GM23248 (cell line): Measurements from ENCODE around the gene KIAA1210.

ENCODE experiments used
- EZH2 ChIP-seq: fragments of 200-600 bp; sonication (generic); IDR thresholded peaks from 2 replicates; pipeline ENCODE4 v1.6.1; 2018; ENCODE audit warnings: antibody characterized with exemption, mild to moderate bottlenecking; ENCODE audit not compliant: insufficient read depth, poor library complexity, severe bottlenecking
- EZH2phosphoT487 ChIP-seq: fragments of 200-600 bp; sonication (generic); IDR thresholded peaks from 2 replicates; pipeline ENCODE4 v1.6.1; 2018; ENCODE audit warnings: antibody characterized with exemption, moderate library complexity, mild to moderate bottlenecking, low read depth; ENCODE audit not compliant: insufficient read depth

DNA sequence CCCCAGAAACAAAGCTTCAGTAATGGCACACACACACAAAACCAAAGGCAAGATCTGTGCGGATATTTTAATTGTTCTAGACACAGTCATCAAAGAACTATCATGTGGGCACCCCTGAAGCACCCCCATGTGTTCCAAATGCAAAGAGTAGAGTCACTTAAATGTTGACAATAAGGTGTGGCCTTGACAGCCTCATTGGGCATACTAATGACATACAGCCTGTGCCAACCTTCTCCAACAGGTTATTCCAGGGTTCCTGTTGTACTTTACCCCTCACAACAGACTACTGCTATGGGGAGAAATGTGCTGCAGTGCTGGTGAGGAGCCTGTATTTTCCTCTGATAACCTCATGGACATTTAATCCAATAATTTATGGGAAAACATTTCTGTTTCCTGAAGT is 84.6 kb downstream of the KIAA1210 start:
- no peak for TF ChIP-seq EZH2phosphoT487
- no peak for TF ChIP-seq EZH2
